ENCODE measurements around the gene PHF12.

DNA sequence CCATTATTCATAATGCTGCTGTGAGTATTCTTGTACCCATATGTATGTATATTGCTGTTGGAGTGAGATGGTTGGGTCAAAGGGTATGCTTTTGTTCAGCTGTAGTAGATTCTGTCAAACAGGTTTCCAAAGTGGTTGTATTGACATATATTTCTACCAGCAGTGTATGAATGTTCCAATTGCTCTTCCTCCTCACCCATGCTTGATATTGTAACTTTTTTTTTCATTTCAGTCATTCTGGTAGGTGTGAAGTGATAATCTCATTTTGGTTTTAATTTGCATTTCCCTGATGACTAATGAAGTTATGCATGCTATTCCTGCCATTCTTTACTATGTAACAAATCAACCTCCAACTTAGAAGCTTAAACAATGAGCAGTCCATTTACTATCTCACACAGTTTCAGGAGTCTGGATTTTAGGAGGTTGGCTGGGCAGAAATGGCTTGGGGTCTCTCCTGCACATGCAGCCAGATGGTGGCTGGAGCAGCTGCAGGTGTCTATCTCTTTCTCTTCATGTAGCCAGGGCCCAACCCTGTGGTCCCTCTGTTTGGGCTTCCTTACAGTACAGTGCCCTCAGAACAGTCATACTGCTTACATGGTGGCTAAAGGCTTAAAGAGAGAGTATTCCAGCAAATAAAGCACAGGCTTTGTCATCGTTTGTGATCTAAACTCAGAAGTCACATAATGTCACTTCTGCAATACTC lies 75.3 kb downstream of the PHF12 start:
- TF ChIP-seq, protein P1, sequence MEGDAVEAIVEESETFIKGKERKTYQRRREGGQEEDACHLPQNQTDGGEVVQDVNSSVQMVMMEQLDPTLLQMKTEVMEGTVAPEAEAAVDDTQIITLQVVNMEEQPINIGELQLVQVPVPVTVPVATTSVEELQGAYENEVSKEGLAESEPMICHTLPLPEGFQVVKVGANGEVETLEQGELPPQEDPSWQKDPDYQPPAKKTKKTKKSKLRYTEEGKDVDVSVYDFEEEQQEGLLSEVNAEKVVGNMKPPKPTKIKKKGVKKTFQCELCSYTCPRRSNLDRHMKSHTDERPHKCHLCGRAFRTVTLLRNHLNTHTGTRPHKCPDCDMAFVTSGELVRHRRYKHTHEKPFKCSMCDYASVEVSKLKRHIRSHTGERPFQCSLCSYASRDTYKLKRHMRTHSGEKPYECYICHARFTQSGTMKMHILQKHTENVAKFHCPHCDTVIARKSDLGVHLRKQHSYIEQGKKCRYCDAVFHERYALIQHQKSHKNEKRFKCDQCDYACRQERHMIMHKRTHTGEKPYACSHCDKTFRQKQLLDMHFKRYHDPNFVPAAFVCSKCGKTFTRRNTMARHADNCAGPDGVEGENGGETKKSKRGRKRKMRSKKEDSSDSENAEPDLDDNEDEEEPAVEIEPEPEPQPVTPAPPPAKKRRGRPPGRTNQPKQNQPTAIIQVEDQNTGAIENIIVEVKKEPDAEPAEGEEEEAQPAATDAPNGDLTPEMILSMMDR (IDR thresholded peaks at IDR 0.05), result no peak
- TF ChIP-seq POLR2A (IDR thresholded peaks at IDR 0.05), result no peak

Measured in Peyer's patch (tissue), 4 donors.